IMR-90 (cell line): ENCODE measurements around the gene CKAP5. TPM values are rescaled to one million over a fixed set of nuclear protein-coding genes. Genes with fewer than 3 reads are reported as not detected.

Experiments used
- ATAC-seq: fragments of 200-7000 bp; cut with Tn5 transposase; 2 replicates; pipeline ENCODE4 v1.9.1; 2020; ENCODE audit warnings: low read depth, mild to moderate bottlenecking, moderate library complexity
- BruUV-seq: library from RNA; stranded (reverse); fragments of 400-500 nt; replicated peaks from 2 replicates; lab custom pipeline; 2021; lab: Mats Ljungman, UMichigan
- CTCF ChIA-PET: fragments of 300-600 bp; formaldehyde crosslinking; extraction: SDS; loops from one replicate; lab custom pipeline; 2021; ENCODE audit warnings: antibody characterized with exemption; lab: Yijun Ruan, JAX
- POLR2A ChIA-PET: fragments of 300-600 bp; sonication (Branson Sonifier 250); formaldehyde crosslinking; loops from one replicate; lab custom pipeline; 2022; ENCODE audit warnings: antibody characterized with exemption; ENCODE audit not compliant: unreplicated experiment; lab: Charles Lee
- DNase-seq: peaks from one replicate; pipeline ENCODE4 v3.0.0; 2013
- H2AFZ ChIP-seq: replicated peaks from 2 replicates; pipeline ENCODE3; 2013; ENCODE audit warnings: low read length, mild to moderate bottlenecking; ENCODE audit not compliant: poor library complexity
- H2AK5ac ChIP-seq: 2 replicates; pipeline ENCODE4 v1.6.1; 2013; ENCODE audit warnings: low read depth, low read length, inconsistent platforms
- H2AK9ac ChIP-seq: replicated peaks from 2 replicates; pipeline ENCODE3; 2013; ENCODE audit warnings: mild to moderate bottlenecking, low read depth, low read length, moderate library complexity; ENCODE audit not compliant: poor library complexity
- H2BK120ac ChIP-seq: 2 replicates; pipeline ENCODE4 v1.6.1; 2013; ENCODE audit warnings: low read depth, low read length, inconsistent platforms
- H2BK15ac ChIP-seq: 3 replicates; pipeline ENCODE4 v1.6.1; 2013; ENCODE audit warnings: low read depth, low read length, inconsistent platforms
- H2BK20ac ChIP-seq: 2 replicates; pipeline ENCODE4 v1.6.1; 2013; ENCODE audit warnings: low read depth, mild to moderate bottlenecking, inconsistent platforms, low read length, moderate library complexity
- H2BK5ac ChIP-seq: 2 replicates; pipeline ENCODE4 v1.6.1; 2013; ENCODE audit warnings: mild to moderate bottlenecking, low read depth, low read length, inconsistent platforms; ENCODE audit not compliant: poor library complexity, severe bottlenecking
- H3K14ac ChIP-seq: replicated peaks from 2 replicates; pipeline ENCODE4 v1.6.1; 2013; ENCODE audit warnings: low read depth, low read length, inconsistent platforms
- H3K18ac ChIP-seq: 2 replicates; pipeline ENCODE4 v1.6.1; 2013; ENCODE audit warnings: low read depth, low read length, control low read depth
- H3K23ac ChIP-seq: 2 replicates; pipeline ENCODE4 v1.6.1; 2013; ENCODE audit warnings: low read depth, low read length, inconsistent platforms
- H3K27ac ChIP-seq: 2 replicates; pipeline ENCODE4 v1.5.1; 2013; ENCODE audit warnings: mild to moderate bottlenecking, control low read depth, low read length; ENCODE audit not compliant: insufficient read depth
- H3K27me3 ChIP-seq: 2 replicates; pipeline ENCODE4 v1.6.1; 2013; ENCODE audit warnings: low read length; ENCODE audit not compliant: control insufficient read depth, insufficient read depth
- H3K36me3 ChIP-seq: 2 replicates; pipeline ENCODE4 v1.6.1; 2013; ENCODE audit warnings: low read length, mixed read lengths; ENCODE audit not compliant: control insufficient read depth, insufficient read depth
- H3K4ac ChIP-seq: 2 replicates; pipeline ENCODE4 v1.6.1; 2013; ENCODE audit warnings: low read depth, low read length, inconsistent platforms
- H3K4me1 ChIP-seq: 2 replicates; pipeline ENCODE4 v1.6.1; 2013; ENCODE audit warnings: low read length, mixed read lengths; ENCODE audit not compliant: control insufficient read depth, insufficient read depth
- H3K4me2 ChIP-seq: 2 replicates; pipeline ENCODE4 v1.6.1; 2013; ENCODE audit warnings: low read depth, mild to moderate bottlenecking, control low read depth, low read length, moderate library complexity
- H3K4me3 ChIP-seq: 2 replicates; pipeline ENCODE4 v1.5.1; 2013; ENCODE audit warnings: low read depth, mild to moderate bottlenecking, control low read depth, low read length, moderate library complexity; ENCODE audit not compliant: insufficient read depth
- H3K56ac ChIP-seq: 2 replicates; pipeline ENCODE4 v1.6.1; 2013; ENCODE audit warnings: low read length, inconsistent platforms; ENCODE audit not compliant: insufficient read depth; ENCODE audit errors: extremely low read depth
- H3K79me1 ChIP-seq, 2 experiments: 2 replicates each; pipeline ENCODE4 v1.6.1; 2013; ENCODE audit warnings: low read length in 2 of 2, inconsistent platforms in 1 of 2, low read depth in 1 of 2
- H3K9ac ChIP-seq: 2 replicates; pipeline ENCODE4 v1.6.1; 2013; ENCODE audit warnings: low read depth, low read length, control low read depth
- H3K9me1 ChIP-seq: 2 replicates; pipeline ENCODE4 v1.6.1; 2013; ENCODE audit warnings: low read length, inconsistent platforms; ENCODE audit not compliant: insufficient read depth
- H3K9me3 ChIP-seq: 2 replicates; pipeline ENCODE4 v1.6.1; 2013; ENCODE audit warnings: low read length; ENCODE audit not compliant: control insufficient read depth, insufficient read depth
- H4K20me1 ChIP-seq: 2 replicates; pipeline ENCODE4 v1.6.1; 2013; ENCODE audit warnings: low read length, inconsistent platforms; ENCODE audit not compliant: insufficient read depth
- H4K5ac ChIP-seq: 2 replicates; pipeline ENCODE4 v1.6.1; 2013; ENCODE audit warnings: mild to moderate bottlenecking, low read depth, low read length, control low read depth
- H4K8ac ChIP-seq, 2 experiments: 2 replicates each; pipeline ENCODE4 v1.6.1; 2013; ENCODE audit warnings: low read depth in 2 of 2, low read length in 2 of 2, control low read depth in 1 of 2, inconsistent platforms in 1 of 2
- H4K91ac ChIP-seq: 2 replicates; pipeline ENCODE4 v1.6.1; 2013; ENCODE audit warnings: low read depth, low read length, inconsistent platforms; ENCODE audit not compliant: insufficient read depth
- BHLHE40 ChIP-seq: fragments of 150-350 bp; IDR thresholded peaks from 2 replicates; pipeline ENCODE4 v1.6.1; 2016; ENCODE audit warnings: mild to moderate bottlenecking, low read depth, low read length
- CEBPB ChIP-seq: IDR thresholded peaks from 2 replicates; pipeline ENCODE4 v1.6.1; 2012; ENCODE audit warnings: low read depth, low read length, improper control_type of control experiment
- CHD1 ChIP-seq: IDR thresholded peaks from 2 replicates; pipeline ENCODE4 v1.6.1; 2012; ENCODE audit warnings: low read depth, low read length, improper control_type of control experiment
- FOS ChIP-seq: fragments of 150-350 bp; IDR thresholded peaks from 2 replicates; pipeline ENCODE4 v1.6.1; 2016; ENCODE audit warnings: low read depth, low read length
- MAZ ChIP-seq: IDR thresholded peaks from 2 replicates; pipeline ENCODE4 v1.6.1; 2012; ENCODE audit warnings: low read depth, mild to moderate bottlenecking, low read length, improper control_type of control experiment, moderate library complexity, borderline replicate concordance
- NFE2L2 ChIP-seq: fragments of 150-350 bp; IDR thresholded peaks from 2 replicates; pipeline ENCODE4 v1.6.1; 2016; ENCODE audit warnings: low read depth, mild to moderate bottlenecking, low read length
- POLR2A ChIP-seq: IDR thresholded peaks from 2 replicates; pipeline ENCODE4 v1.6.1; 2012; ENCODE audit warnings: mild to moderate bottlenecking, low read depth, low read length
- RAD21 ChIP-seq: IDR thresholded peaks from 2 replicates; pipeline ENCODE4 v1.6.1; 2012; ENCODE audit warnings: low read length, improper control_type of control experiment
- RCOR1 ChIP-seq: IDR thresholded peaks from 2 replicates; pipeline ENCODE4 v1.6.1; 2012; ENCODE audit warnings: mild to moderate bottlenecking, low read length, improper control_type of control experiment; ENCODE audit not compliant: insufficient replicate concordance
- RFX5 ChIP-seq: IDR thresholded peaks from 2 replicates; pipeline ENCODE4 v1.8.0; 2012; ENCODE audit warnings: low read depth, mild to moderate bottlenecking, low read length, moderate library complexity
- SMC3 ChIP-seq: fragments of 150-350 bp; IDR thresholded peaks from 2 replicates; pipeline ENCODE4 v1.6.1; 2016; ENCODE audit warnings: low read depth, mild to moderate bottlenecking, antibody characterized with exemption, low read length, moderate library complexity
- WGBS, 2 experiments: methylation state at CpG; one replicate each; pipeline versions ENCODE4 v1.1.5 to v1.1.7; 2013; ENCODE audit warnings: missing lambda C conversion rate in 2 of 2; ENCODE audit not compliant: insufficient read length in 1 of 2; ENCODE audit errors: extremely low coverage in 2 of 2; 5-methylcytosine and 5-hydroxymethylcytosine counted together
- dilution Hi-C: fragments of 300-500 bp; cut with HindIII; formaldehyde crosslinking; loops from one replicate; pipeline ENCODE4 v1.14.3; 2018; ENCODE audit warnings: low sequenced_read_pairs; ENCODE audit not compliant: unreplicated experiment
- in situ Hi-C: fragments of 300-500 bp; cut with MboI; formaldehyde crosslinking; loops from 3 replicates; pipeline ENCODE4 v1.14.3; 2019; ENCODE audit warnings: low sequenced_read_pairs, inconsistent platforms, mixed read lengths
- intact Hi-C: fragments of 100-400 bp; cut with micrococcal nuclease; formaldehyde crosslinking; loops from 2 replicates; pipeline ENCODE4 v1.10.0; 2022
- polyA plus RNA-seq, 3 experiments: library from polyadenylated mRNA; depleted of rRNA; stranded (reverse); fragments of >200 nt; gene quantifications; 2 replicates each; pipeline ENCODE4 v1.2.3, GENCODE V29; 2012; ENCODE audit warnings: low replicate concordance in 1 of 3
- total RNA-seq: library from RNA; depleted of rRNA; stranded (reverse); fragments of >200 nt; gene quantifications from 2 replicates; pipeline ENCODE4 v1.2.3, GENCODE V29; 2012
- TF ChIP-seq, protein P1 (sequence below): fragments of 150-350 bp; IDR thresholded peaks from 2 replicates; pipeline ENCODE4 v1.6.1; 2016; ENCODE audit warnings: low read depth, mild to moderate bottlenecking, low read length, moderate library complexity, borderline replicate concordance
- TF ChIP-seq, protein P2 (sequence below): fragments of 150-350 bp; IDR thresholded peaks from 2 replicates; pipeline ENCODE4 v1.6.1; 2017; ENCODE audit warnings: mild to moderate bottlenecking, antibody characterized with exemption, low read length, low read depth

Gene CKAP5
- total and polyA plus RNA-seq, 2 of the 4 experiments (the other 2 are of a cell fraction): 59.5 to 79.2 TPM

- Histone ChIP-seq H2AK5ac (no peak overlapping the region), H3K27ac (no peak overlapping the region), H3K9ac (no peak overlapping the region), H3K79me1 (no peaks in the 10 kb centered on the region), H3K14ac (no peak overlapping the region), H2BK5ac (no peak overlapping the region), H4K5ac (no peak overlapping the region), H3K4ac (no peak overlapping the region), H4K91ac (no peak overlapping the region), H3K9me3 (no peaks in the 10 kb centered on the region), H3K18ac (no peak overlapping the region), H3K27me3 (no peaks in the 10 kb centered on the region), H4K8ac (no peak overlapping the region), H2AFZ (no peak overlapping the region), H2BK20ac (no peak overlapping the region), H3K9me1 (0 out of 2 replicates have a peak, but pooled peaks cover 3% of the 10 kb centered on the region), H3K4me2 (no peak overlapping the region), H2BK120ac (no peak overlapping the region), H3K56ac (no peak overlapping the region), H2AK9ac (no peak overlapping the region), H4K20me1 (no peaks in the 10 kb centered on the region), H3K23ac (no peak overlapping the region), H3K4me3 (no peak overlapping the region), H3K36me3 (peaks cover 7% of the 10 kb centered on the region), H2BK15ac (no peak overlapping the region), H3K4me1 (no peaks in the 10 kb centered on the region; the same call in 1 of the 2 replicates)
- TF ChIP-seq NFE2L2 (no peak), BHLHE40 (no peak), FOS (no peak), RCOR1 (no peak), RFX5 (no peak), CEBPB (no peak), MAZ (no peak), RAD21 (no peak), CHD1 (no peak), POLR2A (no peak), SMC3 (no peak)
- TF ChIP-seq, protein P1, sequence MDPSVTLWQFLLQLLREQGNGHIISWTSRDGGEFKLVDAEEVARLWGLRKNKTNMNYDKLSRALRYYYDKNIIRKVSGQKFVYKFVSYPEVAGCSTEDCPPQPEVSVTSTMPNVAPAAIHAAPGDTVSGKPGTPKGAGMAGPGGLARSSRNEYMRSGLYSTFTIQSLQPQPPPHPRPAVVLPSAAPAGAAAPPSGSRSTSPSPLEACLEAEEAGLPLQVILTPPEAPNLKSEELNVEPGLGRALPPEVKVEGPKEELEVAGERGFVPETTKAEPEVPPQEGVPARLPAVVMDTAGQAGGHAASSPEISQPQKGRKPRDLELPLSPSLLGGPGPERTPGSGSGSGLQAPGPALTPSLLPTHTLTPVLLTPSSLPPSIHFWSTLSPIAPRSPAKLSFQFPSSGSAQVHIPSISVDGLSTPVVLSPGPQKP: no peak
- TF ChIP-seq, protein P2, sequence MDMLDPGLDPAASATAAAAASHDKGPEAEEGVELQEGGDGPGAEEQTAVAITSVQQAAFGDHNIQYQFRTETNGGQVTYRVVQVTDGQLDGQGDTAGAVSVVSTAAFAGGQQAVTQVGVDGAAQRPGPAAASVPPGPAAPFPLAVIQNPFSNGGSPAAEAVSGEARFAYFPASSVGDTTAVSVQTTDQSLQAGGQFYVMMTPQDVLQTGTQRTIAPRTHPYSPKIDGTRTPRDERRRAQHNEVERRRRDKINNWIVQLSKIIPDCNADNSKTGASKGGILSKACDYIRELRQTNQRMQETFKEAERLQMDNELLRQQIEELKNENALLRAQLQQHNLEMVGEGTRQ: no peak
- dilution Hi-C loops (no loop called here), intact Hi-C loops (no loop called here), in situ Hi-C loops (loop anchor here (25.0 kb wide), 1 partner anchor 467 kb away; the partner anchor contains the start of gene MYBPC3)
- no peak for DNase-seq
- WGBS, 2 experiments: 97% methylated on average over 5 of the region's 10 CpGs; no CpG with 5 or more reads in 1 of the 2 experiments
- CTCF ChIA-PET: no interaction called here
- POLR2A ChIA-PET: no interaction called here
- no peak for ATAC-seq
- BruUV-seq: no TSS peak
Observed at GRCh38 chr11:46894961-46895360, 48.9 kb upstream of the CKAP5 start.
